Mononuclear cell (primary cell): ENCODE data around the gene THADA. TPM values are rescaled to one million over a fixed set of nuclear protein-coding genes. Genes with fewer than 3 reads are reported as not detected.
"Not testable (repeated sequence)": the region's sequence is repeated elsewhere in the genome, so short reads cannot be mapped to it uniquely, and the experiment has no call there.

ENCODE experiments used
- H3K27me3 ChIP-seq: 2 replicates; pipeline ENCODE4 v1.6.0; 2011; ENCODE audit warnings: low read length, control low read depth; ENCODE audit not compliant: insufficient read depth
- H3K4me1 ChIP-seq: 2 replicates; pipeline ENCODE4 v1.5.1; 2011; ENCODE audit warnings: mild to moderate bottlenecking, low read length, control low read depth; ENCODE audit not compliant: insufficient read depth
- H3K4me3 ChIP-seq: 2 replicates; pipeline ENCODE4 v1.5.1; 2011; ENCODE audit warnings: mild to moderate bottlenecking, low read length, moderate library complexity
- H3K9me3 ChIP-seq: 2 replicates; pipeline ENCODE4 v1.5.1; 2011; ENCODE audit warnings: low read depth, mild to moderate bottlenecking, control low read depth, low read length
- total RNA-seq: library from RNA; depleted of rRNA; stranded (reverse); fragments of >200 nt; gene quantifications from one replicate; pipeline ENCODE4 v1.2.3, GENCODE V29; 2012

The THADA gene
- total RNA-seq, 1 donor, result 25.5 TPM

DNA sequence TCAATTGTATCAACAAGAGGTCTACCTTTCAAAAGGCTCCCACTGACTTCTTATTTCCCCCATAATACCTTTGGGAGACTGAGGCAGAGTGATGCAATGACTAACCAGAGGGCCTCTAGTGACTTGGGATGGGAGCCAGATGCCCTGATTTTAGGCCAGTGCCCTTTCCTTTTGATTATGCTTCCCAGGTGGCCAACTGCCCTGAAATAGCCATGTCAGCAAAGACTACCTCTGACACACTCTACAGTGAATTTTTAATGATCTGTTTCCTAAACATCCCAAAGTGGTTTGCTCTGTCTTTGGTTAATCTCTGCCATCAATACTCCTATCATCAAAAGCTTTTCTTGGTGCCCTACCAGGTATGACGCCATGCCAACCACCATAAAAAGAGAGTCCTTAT, 303.5 kb downstream of the THADA start:
- Histone ChIP-seq H3K9me3 (no peaks in the 10 kb centered on the region), H3K4me3 (no peak overlapping the region), H3K27me3 (no peaks in the 10 kb centered on the region), H3K4me1 (peaks cover 35% of the 10 kb centered on the region)

DNA sequence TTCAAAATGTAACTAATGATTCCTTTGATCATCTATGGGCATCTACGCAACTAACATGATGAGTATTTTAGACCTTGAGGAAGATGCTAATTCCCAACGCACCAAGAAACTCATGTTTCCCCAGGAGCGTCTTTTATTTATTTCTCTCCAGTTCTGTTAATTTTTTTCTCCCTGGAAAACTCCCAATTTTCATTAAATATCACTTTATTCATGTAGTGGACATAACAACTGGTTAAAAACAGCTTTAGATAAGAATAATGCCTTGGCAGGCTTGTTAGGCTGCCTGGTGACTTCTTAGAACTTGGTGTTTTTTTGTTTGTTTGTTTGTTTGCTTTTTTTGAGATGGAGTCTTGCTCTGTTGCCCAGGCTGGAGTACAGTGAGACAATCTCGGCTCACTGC, 306.5 kb downstream of the THADA start:
- Histone ChIP-seq H3K27me3 (no peaks in the 10 kb centered on the region), H3K9me3 (no peaks in the 10 kb centered on the region)

DNA sequence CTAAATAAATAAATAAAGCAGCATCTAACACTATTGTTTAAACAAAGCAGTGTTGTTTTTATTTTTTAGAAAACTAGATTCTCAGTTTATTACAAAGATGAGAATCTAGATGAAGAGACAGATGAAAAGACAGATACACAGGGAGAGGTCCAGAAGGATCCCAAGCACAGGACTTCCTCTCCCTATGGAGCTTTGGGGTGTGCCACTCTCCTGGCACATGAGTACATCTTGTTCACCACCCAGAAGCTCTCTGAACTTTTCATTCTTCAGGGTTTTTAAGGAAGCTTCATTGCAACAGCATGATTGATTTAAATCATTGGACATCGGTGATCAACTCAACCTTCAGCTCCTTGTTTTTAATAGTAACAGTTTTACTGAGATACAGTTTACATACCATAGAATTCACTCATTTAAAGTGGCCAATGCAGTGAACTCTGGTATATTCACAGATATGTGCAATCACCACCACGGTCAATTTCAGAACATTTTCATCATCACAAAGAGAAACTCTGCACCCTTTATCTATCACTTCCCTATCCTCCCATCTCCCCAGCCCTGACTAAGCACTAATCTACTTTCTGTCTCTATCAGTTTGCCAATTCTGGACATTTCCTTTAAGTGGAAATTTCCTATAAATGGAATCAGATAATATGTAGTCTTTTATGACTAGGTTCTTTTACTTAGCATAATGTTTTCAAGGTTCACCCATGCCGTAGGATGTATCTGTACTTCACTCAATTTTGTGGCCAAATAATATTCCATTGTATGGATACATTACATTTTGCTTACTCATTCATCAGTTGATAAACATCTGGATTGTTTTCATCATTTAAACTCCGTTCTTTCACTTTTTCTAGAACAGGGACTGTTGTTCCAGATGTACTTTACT, 307.2 kb downstream of the THADA start:
- Histone ChIP-seq H3K4me1 (peaks cover 22% of the 10 kb centered on the region), H3K27me3 (no peaks in the 10 kb centered on the region), H3K4me3 (no peak overlapping the region)

More for the DNA sequence above, 306.5 kb downstream of the THADA start:
- Histone ChIP-seq H3K4me1 (peaks cover 26% of the 10 kb centered on the region), H3K4me3 (no peak overlapping the region)

DNA sequence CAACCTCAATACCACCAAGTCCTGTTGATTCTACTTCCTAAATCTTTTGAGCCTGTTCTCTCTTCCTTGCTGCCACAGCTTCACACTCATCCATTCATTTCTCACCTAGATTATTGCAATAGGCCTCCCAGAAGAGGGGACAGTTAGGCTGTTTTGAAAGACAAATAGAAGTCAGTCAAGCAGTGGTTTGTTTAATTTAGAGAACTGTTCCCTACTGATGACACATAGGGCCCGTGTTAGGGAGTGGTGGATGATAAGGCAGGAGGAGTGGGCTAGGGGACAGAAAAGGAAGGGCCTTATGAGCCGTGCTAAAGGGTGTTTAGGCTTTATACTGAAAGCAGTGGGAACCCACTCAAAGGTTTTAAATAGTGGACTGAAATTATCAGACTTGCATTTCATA, 309.9 kb downstream of the THADA start:
- Histone ChIP-seq H3K9me3 (no peaks in the 10 kb centered on the region), H3K27me3 (no peaks in the 10 kb centered on the region), H3K4me3 (no peak overlapping the region), H3K4me1 (peaks cover 11% of the 10 kb centered on the region)

More for the DNA sequence above, 307.2 kb downstream of the THADA start:
- no peaks in the 10 kb centered on the region for H3K9me3 ChIP-seq

DNA sequence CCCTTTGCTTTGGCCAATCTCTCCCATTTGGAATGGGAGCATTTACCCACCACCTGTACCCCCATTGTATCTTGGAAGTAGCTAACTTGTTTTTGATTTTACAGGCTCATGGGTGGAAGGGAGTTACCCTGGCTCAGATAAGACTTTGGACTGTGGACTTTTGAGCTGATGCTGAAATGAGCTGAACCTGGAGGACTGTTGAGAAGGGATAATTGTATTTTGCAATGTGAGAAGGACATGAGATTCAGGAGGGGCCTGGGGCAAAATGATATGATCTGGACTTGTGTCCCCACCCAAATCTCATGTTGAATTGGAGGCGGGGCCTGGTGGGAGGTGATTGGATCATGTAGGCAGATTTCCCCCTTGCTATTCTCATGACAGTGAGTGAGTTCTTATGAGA, 310.9 kb downstream of the THADA start:
- H3K4me3 ChIP-seq, result no peak overlapping the region
- peaks cover 11% of the 10 kb centered on the region for H3K4me1 ChIP-seq
- H3K27me3 ChIP-seq, result no peaks in the 10 kb centered on the region
- H3K9me3 ChIP-seq, result no peaks in the 10 kb centered on the region

DNA sequence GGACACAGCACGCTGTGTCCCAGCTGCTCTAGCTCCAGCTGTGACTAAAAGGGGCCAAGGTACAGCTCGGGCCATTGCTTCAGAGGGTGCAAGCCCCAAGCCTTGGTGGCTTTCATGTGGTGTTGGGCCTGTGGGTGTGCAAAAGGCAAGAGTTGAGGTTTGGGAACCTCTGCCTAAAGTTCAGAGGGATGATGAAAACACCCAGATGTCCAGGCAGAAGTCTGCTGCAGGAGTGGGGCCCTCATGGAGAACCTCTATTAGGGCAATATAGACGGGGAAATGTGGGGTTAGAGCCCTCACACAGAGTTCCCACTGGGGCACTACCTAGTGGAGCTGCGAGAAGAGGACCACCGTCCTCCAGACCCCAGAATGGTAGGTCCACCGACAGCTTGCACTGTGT, 311.5 kb downstream of the THADA start:
- H3K9me3 ChIP-seq, H3K27me3 ChIP-seq, H3K4me3 ChIP-seq: not testable (repeated sequence)
- H3K4me1 ChIP-seq, result peaks cover 11% of the 10 kb centered on the region

DNA sequence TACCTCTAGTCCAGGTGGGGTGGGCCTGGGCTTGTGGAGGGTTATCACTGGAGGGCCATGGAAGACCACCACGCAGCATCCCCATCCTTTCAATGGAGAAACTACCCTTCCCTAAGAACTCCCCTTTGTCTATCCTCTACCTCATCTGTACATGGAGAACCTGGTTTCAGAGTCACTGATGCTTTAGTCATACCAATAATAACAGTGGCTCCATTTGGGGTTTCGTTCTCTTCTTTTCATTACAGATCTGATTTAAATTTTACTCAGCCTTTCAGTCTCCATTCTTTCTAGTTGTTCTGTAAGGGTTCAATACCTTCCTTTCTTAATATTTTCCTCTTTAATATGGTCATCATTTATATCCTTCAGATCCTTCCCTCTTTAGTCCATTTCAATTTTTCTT, 314.8 kb downstream of the THADA start:
- H3K27me3 ChIP-seq, result no peaks in the 10 kb centered on the region
- H3K4me3 ChIP-seq, result no peak overlapping the region
- peaks cover 16% of the 10 kb centered on the region for H3K4me1 ChIP-seq
- no peaks in the 10 kb centered on the region for H3K9me3 ChIP-seq

DNA sequence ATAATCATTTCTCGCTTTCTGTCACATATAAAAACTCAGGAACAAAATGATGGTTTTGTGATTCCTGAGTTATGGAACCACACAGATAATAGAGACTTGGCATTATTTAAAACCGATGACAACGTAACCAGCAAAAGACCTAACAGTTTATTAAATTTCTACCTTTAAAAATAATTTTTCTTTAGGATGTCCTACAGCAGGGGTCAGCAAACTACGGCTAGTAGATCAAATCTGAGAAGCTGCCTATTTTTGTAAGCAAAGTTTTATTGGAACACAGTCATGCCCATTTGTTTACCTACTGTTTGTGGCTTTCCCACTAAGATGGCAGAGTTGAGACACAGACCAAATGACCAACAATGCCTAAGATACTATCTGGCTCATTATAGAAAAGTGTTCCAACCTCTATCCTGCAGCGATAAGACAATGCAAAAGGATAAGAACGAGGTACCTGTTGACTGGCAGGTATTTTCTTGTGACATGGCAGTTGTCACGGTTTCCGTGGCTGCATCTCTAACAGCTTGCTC, 316.5 kb downstream of the THADA start:
- H3K9me3 ChIP-seq, result no peaks in the 10 kb centered on the region
- H3K4me1 ChIP-seq, result peaks cover 16% of the 10 kb centered on the region
- no peaks in the 10 kb centered on the region for H3K27me3 ChIP-seq
- H3K4me3 ChIP-seq, result no peak overlapping the region

DNA sequence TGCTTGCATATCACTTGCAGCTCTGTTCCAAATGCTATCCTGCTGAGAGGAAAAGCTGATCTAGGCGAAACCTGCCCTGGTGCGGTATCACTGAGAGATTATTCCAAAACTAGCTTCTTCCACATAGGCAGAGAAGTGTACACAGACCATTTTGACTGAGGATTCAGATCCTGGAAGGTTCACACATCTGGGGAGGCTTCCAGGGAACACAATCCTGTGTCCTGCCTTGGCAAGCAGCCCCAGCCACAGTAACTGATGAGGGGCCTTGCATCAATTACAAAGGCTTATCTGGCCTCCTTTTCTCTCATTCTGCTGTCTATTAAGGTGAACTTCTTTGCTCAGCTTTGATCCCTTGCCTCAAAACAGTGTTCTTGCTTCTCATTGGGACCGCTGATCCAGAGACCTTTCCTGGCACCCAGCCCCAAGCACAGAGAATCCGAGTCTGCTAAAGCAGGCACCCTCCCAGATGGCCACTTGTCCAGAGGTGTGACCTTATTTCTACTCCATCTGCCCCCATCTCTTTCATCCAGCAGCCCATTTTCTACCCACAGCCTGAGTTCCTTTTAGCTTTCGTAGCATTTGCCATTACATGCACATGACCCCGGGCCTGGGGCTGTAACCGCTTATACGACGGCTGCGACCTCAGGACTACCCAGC, 317.1 kb downstream of the THADA start:
- Histone ChIP-seq H3K27me3 (no peaks in the 10 kb centered on the region), H3K4me1 (peaks cover 16% of the 10 kb centered on the region), H3K9me3 (no peaks in the 10 kb centered on the region), H3K4me3 (no peak overlapping the region)

DNA sequence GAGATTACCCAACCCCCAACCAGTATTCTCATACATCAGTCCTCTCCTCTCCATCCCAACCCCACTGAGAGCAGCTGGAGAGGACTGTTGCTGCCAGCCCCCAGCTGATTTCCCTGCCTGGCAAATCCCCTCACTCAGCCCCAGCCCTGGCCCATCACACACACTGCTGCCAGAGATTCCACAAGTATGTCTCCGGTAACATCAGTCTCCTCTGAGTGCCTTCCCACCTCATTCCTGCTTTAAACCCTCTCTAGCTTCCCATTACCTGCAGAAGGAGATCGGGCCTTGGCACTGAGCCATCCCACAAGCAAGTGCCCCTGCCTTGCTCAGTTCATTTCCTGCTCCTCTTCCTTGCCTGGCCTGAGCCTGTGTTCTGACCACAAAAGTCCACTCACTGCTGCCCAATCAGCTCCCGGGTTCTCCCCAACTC, 318.9 kb downstream of the THADA start:
- H3K27me3 ChIP-seq, result no peaks in the 10 kb centered on the region
- no peaks in the 10 kb centered on the region for H3K9me3 ChIP-seq
- H3K4me1 ChIP-seq, result peaks cover 16% of the 10 kb centered on the region
- no peak overlapping the region for H3K4me3 ChIP-seq

DNA sequence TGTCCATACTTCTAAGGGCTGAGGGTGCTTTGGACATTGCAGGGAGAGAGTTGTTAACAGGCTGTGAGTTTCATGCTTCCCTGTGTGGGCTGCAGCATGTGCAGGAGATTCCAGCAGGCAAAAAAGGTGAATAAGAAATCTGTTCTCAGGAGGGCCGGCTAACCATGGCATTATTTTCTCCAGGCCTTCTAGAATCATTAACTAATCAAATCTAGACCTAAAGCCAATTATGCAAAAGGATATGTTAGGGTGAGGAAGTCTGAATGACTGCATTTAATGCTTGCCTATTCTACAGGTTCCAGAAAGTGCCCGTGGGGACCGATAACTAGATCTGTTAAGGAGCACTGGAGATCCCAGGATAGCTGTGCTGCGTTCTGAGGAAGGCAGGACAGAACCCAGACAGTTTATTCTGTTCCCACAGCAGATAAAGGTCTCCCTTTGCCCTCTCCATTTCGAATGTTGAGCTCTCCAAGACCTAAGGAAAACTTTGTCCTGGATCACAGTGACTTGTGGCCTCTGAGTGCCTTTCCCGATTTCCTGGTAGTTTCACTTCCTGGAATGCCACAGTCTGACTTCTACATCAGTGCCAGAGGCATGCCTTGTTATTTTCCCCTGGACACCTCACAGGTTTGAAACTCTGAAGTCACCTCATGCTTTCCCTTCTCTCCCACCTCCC, 319.4 kb downstream of the THADA start:
- peaks cover 16% of the 10 kb centered on the region for H3K4me1 ChIP-seq
- no peaks in the 10 kb centered on the region for H3K9me3 ChIP-seq
- no peaks in the 10 kb centered on the region for H3K27me3 ChIP-seq
- no peak overlapping the region for H3K4me3 ChIP-seq

DNA sequence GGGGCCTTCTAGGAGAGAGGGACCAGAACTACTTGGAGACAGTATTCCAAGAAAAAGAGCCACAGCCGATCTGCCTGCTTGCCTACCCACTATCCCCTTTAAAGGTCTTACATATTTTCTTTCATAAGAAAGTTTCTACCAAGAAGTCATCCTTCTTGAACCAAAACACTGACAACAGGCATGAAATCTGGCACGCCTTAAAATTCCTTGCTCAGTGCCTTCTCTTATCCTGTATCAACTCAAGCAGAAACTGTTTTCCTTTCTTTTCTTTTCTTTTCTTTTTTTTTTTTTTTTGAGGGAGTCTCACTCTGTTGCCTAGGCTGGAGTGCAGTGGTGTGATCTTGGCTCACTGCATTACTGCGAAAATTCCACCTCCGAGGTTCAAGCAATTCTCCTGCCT, 321.1 kb downstream of the THADA start:
- Histone ChIP-seq H3K27me3 (no peaks in the 10 kb centered on the region), H3K4me3 (no peak overlapping the region), H3K9me3 (no peaks in the 10 kb centered on the region), H3K4me1 (peaks cover 26% of the 10 kb centered on the region)

DNA sequence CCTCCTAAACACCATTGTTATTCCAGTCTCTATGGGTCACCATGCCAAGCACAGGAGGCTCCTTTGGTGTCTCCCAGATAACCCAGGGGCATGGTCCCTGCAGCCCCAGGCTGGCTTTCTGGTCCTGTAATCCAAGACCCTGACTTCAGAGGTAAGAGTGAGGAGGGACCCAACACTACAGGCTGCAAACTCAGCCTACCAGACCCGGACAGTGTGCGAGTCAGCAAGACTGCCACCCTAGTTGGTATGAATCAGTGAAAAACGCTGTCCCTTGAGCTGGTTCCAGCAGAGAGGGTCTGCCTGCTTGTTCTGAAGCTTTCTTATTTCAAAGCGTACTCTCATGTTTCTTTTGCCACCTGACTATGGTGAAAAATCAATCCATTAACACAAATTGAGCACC, 321.8 kb downstream of the THADA start:
- Histone ChIP-seq H3K4me3 (no peak overlapping the region), H3K4me1 (peaks cover 33% of the 10 kb centered on the region), H3K27me3 (no peaks in the 10 kb centered on the region), H3K9me3 (no peaks in the 10 kb centered on the region)

DNA sequence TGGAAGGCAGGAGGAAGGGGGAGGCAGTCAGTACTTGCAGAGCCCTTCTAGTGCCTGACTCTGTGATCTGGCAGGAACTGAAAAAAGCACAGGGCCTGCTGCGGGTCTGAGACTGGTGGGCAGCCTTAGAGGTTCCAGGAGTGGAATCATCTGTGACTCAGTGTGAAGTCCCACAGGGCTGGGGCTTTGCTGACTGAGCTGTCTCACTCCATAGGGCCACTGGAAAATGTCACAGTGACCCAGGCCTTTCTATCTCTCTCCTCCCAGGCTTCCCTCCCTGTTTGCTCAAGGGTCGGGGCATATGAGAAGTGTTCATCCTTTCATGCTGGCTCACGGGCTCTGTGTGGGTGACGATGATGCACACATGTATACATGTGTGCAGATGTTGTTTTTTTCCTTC, 322.3 kb downstream of the THADA start:
- H3K4me1 ChIP-seq, result peaks cover 38% of the 10 kb centered on the region
- H3K9me3 ChIP-seq, result no peaks in the 10 kb centered on the region
- H3K4me3 ChIP-seq, result no peak overlapping the region
- no peaks in the 10 kb centered on the region for H3K27me3 ChIP-seq
